Activated naive CD4-positive, alpha-beta T cell (primary cell): ENCODE data around the gene HOXB4.

Experiments
- DNase-seq, 4 experiments: peaks; one replicate each; lab custom pipeline; 2025; lab: John Stamatoyannopoulos, UW

Gene HOXB4

DNA sequence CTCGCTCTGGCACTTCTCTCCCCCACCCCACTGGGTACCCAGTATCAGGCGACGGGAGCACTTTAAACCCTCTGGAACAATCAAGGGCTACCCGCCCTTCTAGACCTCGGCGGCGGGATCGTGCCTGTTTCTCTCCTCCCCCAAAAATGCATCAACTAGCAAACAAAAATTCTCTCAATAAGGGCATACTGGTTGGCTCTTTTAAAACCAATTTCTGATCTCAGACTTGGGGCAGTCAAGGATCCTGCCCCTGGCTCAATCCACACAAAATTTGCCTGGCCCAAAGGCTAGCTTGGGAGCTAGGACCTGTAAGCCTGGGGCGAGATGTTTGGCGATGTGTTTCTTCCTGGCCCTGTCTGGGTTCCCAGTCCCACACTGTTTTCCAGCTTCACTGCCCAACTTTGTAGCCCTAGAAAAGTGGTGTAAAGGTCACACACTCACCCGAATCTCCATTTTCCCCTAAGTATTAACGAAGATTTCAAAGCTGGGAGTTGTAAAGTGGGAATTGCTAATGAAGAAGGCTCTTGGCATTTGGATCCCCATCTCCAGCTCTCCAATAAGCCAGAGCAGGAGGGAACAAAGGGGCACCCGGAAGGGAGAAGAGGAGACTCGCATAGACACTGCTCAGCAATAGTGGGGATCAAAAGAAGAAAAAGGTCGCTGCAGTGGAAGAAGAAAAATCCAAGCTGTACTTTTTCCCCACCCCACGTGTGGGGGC lies 18.9 kb downstream of the HOXB4 start:
- DNase-seq = no peak

DNA sequence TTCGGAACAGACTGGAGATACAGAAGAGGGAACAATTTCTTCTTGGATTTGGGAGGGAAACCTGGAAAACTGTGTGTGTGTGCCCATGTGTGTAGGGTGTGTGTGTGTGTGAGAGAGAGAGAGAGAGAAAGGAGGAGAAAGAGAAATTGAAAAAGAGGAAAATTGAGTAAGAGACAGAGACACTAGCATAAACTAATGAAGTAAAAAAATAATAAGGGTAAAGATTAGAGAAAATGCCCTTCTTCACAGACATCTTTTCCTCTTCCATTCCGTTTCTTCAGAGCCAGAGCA lies 19.4 kb downstream of the HOXB4 start:
- no peak for DNase-seq

DNA sequence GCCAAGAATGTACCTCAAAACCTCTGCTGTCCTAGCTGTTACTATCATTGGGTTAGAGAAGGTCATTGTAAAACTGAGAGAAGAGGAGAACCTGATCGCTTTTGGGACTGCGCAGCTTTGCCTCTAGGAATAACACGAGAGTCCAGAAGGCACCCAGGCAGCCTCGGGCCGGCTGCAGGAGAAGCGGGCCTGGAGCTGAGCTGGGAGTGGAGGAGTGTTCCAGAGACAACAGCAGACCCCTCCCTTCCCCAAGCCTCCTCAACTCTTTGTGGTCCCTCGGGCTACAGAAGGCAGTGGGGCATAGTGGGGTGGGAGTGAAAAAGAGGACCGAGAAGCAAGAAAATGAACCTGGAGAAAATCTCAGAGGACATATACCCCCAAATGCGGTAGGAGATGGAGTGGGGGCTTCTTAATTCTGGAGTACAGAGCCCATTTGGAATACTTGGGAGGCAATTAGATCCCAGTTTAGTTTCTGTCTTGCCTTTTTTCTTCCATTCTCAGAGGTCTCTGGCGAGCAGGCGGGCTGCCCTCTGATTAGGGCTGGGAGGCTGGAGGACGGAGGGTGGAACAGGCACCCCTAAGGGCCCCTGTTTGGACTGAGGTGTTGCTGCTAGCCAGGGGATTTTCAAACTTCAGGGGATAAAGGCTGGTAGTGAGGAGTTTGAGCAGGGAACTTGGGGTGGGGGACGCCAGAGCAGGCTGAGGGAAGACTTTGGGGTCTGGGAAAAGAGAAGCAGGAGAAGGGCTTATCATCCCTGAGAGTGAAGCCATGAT lies 19.9 kb downstream of the HOXB4 start:
- no peak for DNase-seq

DNA sequence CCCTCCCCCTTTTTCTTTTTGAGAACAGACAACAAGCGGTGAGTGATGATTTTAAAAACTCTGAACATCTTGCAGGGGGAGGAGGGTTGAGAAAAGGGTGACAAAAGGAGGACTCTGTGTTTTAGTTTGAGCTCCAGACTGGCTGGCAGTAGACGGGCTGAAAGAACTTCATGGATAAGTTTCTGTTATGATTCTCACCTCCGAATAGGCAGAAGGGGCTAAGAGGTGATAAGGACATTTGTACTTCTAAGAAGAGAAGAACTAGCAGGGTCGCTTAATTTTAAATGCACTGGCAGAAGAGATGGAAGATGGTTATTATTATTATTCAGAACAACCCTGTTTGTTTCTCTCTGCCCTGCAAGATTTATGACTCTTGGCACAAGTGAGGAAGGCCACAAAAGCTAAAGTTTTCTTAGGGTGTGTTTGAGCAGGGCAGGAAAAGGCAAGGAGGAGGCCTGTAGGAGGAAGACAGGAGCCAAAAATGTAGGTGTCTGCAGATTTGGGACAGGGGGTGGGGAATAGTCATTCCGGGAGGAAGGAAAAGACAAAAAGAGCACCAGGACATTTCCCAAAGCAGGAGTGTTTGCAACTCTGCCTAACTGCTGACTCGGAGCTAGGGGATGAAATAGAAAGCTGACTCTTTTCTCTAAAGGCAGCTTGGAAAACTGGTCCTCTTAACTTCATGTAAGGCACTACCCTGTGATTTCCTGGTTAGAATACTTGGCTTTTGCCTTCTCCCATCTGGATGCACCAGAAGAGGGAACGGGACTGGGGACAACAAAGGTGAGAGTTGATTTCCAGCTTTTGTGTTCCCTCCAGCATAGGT lies 21.4 kb downstream of the HOXB4 start:
- no peak for DNase-seq

DNA sequence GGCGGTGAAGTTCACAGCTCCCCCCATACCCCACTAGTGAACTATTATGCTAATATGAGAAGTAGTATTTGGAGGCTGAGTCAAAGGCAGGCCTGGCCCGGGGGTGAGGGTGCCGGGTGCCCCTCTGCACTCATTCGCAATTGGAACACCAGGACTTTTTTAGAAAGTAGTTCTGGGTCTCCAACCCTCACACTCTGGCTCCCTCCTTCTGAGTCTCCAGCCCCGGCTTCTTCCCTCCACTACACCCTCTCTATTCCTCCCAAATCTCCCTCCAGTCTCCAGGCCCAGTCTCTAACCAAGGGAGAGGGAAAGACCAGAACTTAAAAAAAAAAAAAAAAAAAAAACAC lies 21.9 kb downstream of the HOXB4 start:
- no peak for DNase-seq

DNA sequence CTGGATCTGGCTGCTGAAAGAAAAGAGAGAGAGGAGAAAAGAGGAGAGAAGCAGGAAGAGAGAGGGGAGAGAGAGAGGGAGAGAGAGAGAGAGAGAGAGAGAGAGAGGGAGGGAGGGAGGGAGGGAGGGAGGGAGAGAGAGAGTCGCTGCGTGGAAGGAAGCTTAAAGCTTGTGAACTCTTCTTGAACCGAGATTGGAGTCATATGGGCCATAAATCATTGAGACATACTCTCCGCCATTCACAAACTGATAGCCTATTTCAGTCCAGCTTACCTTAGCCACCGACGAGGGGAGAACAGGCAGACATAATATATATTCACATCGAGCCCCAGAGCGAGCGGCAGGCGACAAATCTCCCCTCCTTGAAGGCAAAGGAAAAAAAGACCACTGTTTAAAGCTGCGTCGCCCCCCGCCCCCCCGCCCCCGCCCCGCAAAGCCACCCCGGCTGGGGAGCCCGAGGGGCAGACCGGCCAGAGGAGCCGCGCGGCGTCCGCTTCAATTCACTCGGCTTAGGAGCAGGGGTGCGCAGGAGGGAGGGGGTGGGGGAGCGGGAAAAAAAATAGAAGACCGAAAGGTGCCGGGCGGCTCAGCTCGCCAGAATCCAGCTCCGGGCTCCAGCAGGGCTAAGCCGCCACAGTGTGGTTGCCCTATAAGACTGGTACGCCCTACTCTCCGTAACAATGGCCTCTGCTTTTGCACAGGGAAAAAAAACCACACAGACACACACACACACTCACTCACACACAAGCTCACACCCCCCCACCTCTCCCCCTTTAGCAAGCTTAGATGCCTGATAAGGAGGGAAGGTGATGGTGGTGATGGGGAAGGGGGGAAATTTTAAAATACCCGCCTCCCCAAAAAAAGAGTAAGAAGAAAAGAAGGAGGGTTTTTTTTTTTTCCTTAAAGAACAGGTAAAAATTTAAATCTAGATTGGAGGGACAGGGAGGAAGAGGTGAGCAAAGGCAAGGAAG lies 22.6 kb downstream of the HOXB4 start:
- no peak for DNase-seq

DNA sequence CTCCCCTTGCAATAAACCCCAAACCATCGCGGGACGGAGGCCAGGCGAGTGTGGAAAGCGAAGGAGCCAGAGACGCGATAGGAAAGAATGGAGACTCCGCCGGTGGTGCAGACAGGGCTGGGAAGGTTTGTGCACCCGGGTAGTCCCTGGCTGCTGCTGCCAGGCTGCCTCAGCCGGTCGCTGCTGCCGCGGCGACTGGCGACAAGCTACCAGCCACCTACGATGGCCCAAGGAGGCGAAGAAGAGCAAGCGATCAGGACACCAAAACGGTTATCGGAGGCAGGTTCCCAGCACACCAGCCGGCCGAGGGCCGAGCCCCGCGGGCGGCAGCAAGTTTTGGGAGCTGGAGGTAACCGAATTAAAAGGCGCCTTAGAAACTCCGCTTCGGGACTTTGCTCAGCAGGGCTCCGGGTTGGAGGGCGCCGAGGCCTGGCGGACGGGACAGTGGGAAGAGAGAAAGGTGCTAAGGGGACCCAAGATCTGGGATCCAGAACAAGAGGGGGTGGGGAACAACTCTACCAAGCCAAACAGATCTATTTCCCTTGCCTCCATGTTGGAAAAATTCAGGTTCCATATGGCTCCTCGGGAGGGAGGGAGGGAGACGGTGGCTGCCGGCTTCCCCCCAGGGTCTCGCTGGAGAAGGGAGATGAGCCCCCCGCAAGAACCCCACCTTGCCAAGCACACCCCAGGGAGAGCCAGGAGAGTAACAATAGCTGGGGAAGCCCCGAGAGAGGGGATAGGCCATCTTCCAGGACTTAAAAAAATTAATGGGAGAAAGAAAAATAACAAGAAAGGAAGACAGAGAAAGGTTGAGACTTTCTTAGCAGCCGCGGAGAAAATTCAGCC lies 23.5 kb downstream of the HOXB4 start:
- no peak for DNase-seq

DNA sequence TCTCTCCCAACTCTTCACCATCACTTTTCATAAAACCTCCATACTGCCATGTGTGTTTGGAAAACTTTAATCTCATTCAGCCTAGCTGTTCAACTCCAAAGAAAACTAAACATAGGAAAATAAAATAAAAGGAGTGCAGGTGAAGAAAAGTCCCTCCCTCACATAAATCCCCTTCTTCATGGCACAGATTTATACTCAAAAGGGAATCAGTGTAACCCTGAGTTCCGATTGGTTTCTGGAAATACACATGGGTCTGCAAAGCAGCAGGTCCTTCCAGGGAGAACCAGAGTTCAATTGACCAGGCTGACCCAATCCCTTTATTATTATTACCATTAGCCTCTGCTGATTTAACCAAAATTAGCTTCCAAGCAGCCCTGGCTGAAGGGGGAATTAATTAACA lies 24.3 kb downstream of the HOXB4 start:
- no peak for DNase-seq

DNA sequence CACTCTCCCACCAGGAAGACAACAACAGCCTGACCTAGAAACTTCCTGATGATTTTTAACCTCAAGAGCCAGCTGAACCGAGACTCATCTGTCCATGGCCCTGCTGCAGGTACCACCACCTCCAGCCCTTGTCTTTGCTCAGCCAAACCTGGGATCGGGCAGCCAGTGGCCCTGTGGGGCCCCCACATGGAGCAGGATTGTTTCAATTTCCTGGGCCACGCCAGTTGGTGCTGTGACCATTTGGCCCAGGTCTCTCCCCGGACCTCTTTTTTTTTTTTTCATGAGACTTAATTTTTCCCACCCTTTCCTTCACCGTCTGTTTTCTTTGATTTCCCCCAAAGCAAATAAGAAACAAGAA lies 25.0 kb downstream of the HOXB4 start:
- no peak for DNase-seq

DNA sequence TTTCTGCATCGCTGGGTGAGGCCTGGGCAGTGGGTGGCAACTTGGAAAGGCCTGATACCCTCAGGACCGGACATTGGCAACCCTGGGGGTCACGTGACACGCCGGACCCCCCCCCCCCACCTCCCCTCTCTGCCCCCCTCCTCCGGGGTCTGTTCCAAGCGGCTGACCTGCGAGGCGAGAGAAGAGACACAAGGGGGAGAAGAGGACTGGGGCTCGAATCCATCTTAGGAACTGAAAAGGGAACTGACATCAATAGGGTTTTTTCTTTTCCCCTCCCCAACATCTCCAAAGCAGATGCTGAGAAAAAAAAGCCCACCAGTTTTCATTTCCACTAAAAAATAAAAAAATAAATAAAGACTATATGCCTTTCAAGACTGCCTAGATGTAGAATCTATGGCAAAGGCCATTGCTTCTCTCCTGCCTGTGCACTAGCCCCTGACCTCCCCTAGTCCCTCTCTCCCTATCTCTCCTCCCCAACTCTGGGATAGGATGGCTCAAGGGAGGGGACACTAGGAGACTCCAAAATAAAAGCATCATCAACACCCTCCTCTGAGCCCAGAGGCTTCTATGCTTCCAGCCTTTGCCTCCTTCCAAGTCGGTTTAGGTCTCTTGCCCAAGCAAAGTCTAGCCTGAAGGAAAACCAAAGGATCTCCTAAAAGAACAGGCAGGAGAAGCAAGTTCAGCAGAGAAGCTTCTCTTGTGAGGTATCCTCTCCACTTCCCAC lies 25.5 kb downstream of the HOXB4 start:
- no peak for DNase-seq

DNA sequence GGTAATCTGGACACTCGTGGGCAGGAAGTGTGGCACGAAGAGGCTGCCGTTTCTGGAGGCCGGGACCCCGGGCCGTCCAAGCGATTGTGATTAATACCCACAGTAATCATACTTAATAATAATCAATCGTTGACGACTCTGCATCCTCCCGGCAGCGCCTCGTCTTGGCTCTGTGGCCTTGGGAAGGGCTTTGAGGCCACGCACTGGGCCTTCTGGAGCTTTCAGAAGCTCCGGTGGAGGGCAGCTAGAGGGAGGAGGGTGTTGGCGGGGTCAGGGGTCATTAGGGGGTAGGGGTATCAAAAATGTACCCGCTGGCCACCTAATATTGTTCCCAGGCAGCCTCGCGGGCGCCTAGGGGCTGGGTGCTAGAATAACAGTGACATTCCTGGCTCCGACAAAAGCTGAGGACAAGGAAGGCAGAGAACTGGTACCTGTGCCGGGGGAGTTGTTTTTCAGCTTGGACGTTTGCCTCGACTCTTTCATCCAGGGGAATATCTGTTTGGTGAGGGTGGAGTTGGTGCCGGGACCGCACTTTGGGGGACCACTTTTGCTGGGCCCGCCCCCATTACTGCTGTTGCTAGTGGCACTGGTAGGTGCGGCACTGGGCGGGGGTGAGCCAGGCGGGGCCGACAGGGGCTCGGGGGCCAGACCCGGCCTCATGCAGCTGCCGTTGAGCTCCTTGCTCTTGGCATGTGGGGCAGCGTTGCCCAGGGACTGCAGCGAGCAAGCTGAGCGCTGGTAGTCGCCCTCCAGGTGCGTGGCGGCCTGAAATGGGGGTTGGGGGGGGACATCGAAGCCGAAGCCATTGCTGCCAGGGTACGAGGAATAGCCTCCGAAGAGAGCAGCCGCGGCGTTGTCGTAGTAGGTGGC lies 26.3 kb downstream of the HOXB4 start:
- no peak for DNase-seq

DNA sequence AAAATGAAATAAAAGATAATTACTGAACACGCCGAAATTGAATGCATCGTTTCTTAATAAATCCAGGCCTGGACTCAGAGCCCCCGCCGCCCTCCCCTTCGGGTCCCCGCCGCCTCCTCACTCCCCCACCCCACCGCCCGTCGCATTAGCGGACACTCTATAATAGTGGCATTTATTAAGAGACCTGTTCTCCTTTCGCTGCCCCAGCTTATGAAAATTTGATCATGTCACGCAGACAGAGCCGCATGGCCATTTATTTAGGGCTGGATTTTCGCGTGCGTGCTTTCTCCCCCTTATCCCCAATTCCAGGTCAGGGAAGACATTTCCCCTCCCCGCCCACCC lies 27.0 kb downstream of the HOXB4 start:
- DNase-seq = no peak

DNA sequence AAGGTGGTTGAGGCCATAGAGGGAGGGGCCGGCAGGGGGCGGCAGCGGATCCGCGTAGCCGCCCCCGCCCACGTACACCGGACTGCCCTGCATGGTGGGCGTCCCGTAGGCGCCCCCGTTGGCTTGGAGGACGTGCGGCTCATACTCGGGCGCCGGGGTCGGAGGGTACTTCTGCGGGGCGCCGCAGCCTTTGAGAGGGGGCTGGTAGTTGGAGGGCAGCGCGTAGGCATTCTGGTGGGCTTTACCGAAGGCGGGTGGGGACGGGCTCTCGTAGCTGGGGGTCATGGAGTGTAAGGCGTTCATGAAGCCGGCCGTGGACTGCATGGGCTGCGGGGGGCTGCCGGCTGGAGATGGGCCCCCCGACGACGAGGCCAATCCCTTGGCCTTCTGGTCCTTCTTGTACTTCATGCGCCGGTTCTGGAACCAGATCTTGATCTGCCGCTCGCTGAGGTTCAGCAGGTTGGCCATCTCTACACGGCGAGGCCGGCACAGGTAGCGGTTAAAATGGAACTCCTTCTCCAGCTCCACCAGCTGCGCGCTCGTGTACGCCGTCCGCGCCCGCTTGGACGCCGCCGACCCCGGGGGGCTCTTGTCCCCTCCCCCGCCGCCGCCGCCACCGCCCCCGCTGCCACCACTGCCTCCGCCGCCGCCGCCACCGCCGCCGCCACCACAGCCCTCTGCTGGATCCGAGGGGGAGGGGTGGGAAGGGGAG lies 27.5 kb downstream of the HOXB4 start:
- DNase-seq = no peak

DNA sequence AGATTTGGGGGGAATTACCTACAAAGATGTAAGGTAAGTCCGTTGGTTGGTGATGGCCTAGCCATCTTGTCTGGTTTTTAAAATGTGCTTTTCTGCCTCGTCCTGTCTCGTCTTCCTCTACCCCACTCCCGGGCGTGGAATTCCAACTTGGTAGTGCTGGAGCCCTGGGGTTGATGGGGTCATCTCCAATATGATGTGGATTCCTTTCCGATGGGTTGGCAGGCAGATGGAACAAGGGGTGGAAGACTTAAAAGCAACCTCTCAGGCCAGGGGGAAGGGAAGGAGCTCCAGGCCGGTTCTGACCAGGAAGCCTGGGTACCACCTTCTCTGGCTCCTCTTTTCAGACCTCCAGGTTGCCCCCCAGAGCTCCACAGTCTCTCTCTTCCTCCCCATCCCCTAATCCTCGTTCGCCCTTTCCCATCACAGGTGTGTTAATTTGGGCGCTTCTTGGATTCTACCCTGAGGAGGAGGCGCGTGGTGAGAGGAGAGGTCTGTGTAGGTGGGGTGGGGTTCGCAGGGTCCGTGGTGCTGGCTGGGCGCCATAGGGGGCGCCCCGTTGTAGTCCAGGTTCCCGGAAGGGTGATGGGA lies 28.1 kb downstream of the HOXB4 start:
- DNase-seq = no peak

DNA sequence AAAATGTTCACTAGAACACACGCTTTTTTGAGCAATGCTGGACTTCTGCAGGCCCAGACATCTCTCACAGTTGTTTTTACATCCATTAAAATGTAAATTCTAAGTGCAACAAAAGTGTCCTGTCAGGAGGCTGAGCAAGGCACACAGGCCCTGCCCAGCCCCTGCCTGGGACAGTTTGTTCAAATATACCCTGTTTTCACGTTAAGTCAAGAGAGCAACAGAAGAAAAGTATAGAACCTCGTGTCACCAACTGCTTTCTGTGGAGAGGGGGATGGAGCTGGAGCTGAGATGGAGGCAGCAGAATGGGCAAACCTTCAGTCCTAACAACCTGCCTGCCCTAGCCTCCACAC lies 28.9 kb downstream of the HOXB4 start:
- DNase-seq = no peak

DNA sequence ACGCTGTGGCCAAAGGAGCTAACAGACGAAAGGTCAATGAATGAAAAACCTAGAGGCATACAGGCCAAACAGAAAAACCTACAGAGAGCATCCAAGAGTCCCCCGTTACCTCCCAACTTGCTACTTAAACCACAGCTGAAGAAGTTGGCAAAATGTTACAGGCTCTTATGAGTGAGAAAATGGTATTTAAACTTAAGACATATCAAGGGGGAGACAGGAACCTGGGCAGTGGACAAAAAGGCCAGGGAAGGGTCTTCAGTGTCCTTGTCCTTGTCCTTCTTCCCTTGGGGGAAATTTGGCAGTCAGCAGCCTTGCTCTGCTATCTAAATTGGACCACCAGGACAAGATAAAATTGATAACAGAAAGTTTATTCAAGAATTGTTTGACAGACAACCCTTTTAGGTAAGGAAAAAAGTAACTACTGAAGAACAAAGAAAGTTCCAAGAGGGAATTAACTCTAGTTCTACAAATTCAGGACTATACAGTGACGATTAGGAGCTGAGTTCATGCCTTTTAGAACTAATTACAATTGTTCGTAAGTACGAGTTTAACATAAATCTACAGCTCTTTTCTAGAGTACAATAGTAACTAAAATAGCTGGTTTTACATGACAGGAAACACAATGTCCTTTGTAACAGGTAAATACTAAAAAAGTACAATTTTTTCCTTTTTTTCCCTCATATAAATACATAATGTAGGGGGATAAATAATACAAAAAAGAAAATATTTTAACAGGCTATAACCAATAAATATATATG lies 29.4 kb downstream of the HOXB4 start:
- DNase-seq = no peak

DNA sequence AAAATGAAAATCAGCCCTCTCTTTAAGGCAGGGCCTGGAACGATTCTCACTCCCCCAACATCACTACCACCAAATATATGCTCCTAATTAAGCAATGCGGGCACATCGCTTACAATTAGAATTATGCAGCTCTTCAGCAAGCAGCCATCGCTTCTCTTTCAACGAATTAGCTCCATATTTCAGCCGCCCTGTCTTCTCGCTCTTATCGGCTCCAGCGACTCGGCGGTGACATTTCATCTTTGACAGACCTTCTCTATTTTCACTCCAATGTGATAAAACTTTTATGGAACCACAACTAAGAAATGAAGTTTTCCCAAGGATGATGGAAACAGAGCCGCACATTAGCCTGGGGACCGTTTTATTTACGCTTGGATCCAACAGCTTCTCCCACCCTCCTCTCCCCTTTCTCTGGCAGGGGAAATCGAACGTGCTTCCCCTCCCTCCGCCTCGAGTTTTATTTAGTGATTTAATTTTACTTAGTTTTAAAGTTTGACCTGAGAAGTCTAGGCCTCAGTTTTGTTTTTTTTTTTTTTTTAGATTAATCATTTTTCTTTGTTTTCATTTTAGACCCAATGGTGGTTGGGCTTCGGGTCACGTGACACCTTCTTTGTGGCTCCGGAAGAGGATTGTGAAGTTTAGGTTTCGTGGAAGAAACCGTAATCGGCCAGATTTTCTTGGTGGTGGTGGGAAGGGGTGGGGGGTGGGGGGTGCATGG lies 30.2 kb downstream of the HOXB4 start:
- DNase-seq = peak in 1 of 4 experiments; percentile 39
